ENCODE data around the gene ZNF524. TPM values are rescaled to one million over a fixed set of nuclear protein-coding genes. Genes with fewer than 3 reads are reported as not detected.

Gene ZNF524
- total and polyA plus RNA-seq, 2 experiments from 2014 or later: 17.3 to 29.1 TPM

DNA sequence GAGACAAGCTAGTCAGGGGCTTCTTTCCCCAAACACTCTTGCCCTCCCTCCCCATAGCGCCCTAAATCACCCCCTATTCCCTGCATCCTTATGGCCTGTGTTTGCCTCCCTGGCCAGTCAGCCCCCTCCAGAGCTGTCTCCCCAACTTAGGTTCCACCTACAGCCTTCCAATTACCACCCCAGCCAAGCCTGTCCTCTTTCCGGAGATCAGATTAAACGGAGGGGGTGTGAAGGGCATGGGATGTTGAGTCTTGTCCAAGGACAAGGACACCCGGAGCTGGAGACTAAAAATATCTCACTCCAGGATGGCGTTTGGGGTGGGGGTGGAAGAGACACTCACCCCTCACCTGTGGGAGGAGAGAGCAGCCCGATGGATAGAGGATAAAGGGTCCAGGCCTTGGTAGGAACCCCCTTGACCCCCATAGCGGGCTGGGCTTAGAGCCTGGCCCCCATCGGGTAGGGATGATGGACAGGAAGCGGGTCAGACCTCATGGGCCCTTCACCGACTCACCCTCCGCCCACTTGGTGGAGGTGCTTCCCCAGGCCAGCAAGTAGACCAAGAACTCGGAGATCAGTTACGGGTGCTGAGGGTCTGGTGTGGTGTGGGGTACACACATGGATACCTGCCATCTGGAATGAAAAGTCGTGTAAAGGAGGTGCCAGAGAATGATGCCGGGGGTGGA lies 11.4 kb downstream of the ZNF524 start:
- peaks cover 14% of the 10 kb centered on the region for H3K4me1 ChIP-seq (ENCODE audit: low read depth)
- DNase-seq (ENCODE audit: low read depth in 1 of 2, low spot score in 1 of 2): no peak
- H3K9me3 ChIP-seq (ENCODE audit: low read depth): no peaks in the 10 kb centered on the region
- TF ChIP-seq, protein P1, sequence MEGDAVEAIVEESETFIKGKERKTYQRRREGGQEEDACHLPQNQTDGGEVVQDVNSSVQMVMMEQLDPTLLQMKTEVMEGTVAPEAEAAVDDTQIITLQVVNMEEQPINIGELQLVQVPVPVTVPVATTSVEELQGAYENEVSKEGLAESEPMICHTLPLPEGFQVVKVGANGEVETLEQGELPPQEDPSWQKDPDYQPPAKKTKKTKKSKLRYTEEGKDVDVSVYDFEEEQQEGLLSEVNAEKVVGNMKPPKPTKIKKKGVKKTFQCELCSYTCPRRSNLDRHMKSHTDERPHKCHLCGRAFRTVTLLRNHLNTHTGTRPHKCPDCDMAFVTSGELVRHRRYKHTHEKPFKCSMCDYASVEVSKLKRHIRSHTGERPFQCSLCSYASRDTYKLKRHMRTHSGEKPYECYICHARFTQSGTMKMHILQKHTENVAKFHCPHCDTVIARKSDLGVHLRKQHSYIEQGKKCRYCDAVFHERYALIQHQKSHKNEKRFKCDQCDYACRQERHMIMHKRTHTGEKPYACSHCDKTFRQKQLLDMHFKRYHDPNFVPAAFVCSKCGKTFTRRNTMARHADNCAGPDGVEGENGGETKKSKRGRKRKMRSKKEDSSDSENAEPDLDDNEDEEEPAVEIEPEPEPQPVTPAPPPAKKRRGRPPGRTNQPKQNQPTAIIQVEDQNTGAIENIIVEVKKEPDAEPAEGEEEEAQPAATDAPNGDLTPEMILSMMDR (IDR thresholded peaks at IDR 0.05; ENCODE audit: low read depth, low read length): no peak
- peaks cover 8% of the 10 kb centered on the region for H3K36me3 ChIP-seq
- H3K27ac ChIP-seq: peak overlapping the region; percentile 85
- no peaks in the 10 kb centered on the region for H3K27me3 ChIP-seq
- no peak overlapping the region for H3K4me3 ChIP-seq

DNA sequence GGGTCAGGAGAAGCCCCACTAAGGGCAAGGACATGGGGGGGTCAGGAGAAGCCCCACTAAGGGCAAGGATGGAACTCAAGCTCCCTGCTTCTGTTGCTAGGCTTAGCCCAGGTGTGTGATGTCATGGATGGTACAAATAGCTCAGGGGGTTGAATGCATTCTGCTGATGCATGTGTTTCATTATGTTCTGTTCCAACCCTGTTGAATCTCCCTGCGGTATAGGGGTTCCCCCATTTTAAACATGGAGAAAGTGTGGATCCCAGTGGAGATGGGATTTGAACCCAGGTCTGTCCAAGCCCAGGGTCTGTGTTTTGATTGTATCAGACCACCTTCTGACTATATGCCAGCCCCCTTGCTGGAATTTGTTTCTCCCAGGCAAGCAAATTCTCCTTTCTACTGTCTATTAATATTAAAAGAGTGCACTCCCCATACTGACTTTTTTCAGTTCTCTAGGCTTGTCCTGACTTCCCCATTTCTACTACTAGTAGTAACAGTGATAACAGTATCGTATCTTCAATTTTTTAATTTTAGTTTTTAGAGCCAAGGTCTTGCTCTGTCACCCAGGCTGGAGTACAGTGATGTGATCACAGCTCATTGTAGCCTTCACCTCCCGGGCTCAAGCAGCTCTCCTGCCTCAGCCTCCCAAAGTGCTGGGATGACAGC lies 12.0 kb downstream of the ZNF524 start:
- peaks cover 14% of the 10 kb centered on the region for H3K36me3 ChIP-seq
- H3K4me3 ChIP-seq: no peak overlapping the region
- peak overlapping the region; percentile 53 for H3K27ac ChIP-seq
- no peaks in the 10 kb centered on the region for H3K9me3 ChIP-seq (ENCODE audit: low read depth)
- DNase-seq (ENCODE audit: low read depth in 1 of 2, low spot score in 1 of 2): no peak
- TF ChIP-seq, protein P1 (IDR thresholded peaks at IDR 0.05; ENCODE audit: low read depth, low read length): no peak
- peaks cover 10% of the 10 kb centered on the region for H3K4me1 ChIP-seq (ENCODE audit: low read depth)
- no peaks in the 10 kb centered on the region for H3K27me3 ChIP-seq

DNA sequence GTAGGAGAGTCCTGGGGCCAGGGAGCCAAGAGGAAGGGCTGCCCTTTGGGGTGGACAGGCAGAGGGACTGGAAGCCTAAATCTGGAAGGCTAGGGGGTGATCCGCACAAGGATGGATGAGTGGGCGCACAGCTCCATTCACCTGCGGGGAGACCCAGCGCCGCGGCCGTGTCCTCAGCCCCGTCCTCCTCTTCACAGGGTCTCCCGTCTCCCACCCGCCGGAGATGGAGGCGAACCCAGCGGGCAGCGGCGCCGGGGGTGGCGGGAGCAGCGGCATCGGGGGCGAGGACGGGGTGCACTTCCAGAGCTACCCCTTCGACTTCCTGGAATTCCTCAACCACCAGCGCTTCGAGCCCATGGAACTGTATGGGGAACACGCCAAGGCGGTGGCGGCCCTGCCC lies 13.3 kb downstream of the ZNF524 start:
- no peak for DNase-seq (ENCODE audit: low read depth in 1 of 2, low spot score in 1 of 2)
- TF ChIP-seq, protein P1 (IDR thresholded peaks at IDR 0.05; ENCODE audit: low read depth, low read length): no peak
- Histone ChIP-seq H3K4me1 (ENCODE audit: low read depth) (peaks cover 10% of the 10 kb centered on the region), H3K9me3 (ENCODE audit: low read depth) (no peaks in the 10 kb centered on the region), H3K27ac (peak overlapping the region; percentile 34), H3K4me3 (no peak overlapping the region), H3K36me3 (peaks cover 19% of the 10 kb centered on the region), H3K27me3 (no peaks in the 10 kb centered on the region)

DNA sequence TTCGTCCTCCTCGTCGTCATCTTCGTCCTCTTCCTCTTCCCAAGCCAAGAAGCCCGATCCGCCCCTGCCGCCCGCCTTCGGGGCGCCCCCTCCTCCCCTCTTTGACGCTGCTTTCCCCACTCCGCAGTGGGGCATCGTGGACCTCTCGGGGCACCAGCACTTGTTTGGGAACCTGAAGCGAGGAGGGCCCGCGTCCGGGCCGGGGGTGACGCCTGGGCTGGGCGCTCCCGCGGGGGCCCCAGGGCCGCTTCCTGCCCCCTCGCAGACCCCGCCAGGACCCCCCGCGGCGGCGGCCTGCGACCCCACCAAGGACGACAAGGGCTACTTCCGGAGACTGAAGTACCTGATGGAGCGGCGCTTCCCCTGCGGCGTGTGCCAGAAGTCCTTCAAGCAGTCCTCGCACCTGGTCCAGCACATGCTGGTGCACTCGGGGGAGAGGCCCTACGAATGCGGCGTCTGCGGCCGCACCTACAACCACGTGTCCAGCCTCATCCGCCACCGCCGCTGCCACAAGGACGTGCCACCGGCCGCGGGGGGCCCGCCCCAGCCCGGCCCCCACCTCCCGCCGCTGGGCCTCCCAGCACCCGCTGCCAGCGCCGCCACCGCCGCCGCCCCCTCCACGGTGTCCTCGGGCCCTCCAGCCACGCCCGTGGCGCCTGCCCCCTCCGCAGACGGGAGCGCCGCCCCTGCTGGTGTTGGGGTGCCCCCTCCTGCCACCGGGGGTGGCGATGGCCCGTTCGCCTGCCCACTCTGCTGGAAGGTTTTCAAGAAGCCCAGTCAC lies 14.0 kb downstream of the ZNF524 start:
- H3K27me3 ChIP-seq: no peaks in the 10 kb centered on the region
- H3K4me3 ChIP-seq: no peak overlapping the region
- H3K9me3 ChIP-seq (ENCODE audit: low read depth): no peaks in the 10 kb centered on the region
- TF ChIP-seq, protein P1 (IDR thresholded peaks at IDR 0.05; ENCODE audit: low read depth, low read length): no peak
- no peak overlapping the region for H3K27ac ChIP-seq
- DNase-seq (ENCODE audit: low read depth in 1 of 2, low spot score in 1 of 2): no peak
- H3K36me3 ChIP-seq: peaks cover 19% of the 10 kb centered on the region
- peaks cover 10% of the 10 kb centered on the region for H3K4me1 ChIP-seq (ENCODE audit: low read depth)

DNA sequence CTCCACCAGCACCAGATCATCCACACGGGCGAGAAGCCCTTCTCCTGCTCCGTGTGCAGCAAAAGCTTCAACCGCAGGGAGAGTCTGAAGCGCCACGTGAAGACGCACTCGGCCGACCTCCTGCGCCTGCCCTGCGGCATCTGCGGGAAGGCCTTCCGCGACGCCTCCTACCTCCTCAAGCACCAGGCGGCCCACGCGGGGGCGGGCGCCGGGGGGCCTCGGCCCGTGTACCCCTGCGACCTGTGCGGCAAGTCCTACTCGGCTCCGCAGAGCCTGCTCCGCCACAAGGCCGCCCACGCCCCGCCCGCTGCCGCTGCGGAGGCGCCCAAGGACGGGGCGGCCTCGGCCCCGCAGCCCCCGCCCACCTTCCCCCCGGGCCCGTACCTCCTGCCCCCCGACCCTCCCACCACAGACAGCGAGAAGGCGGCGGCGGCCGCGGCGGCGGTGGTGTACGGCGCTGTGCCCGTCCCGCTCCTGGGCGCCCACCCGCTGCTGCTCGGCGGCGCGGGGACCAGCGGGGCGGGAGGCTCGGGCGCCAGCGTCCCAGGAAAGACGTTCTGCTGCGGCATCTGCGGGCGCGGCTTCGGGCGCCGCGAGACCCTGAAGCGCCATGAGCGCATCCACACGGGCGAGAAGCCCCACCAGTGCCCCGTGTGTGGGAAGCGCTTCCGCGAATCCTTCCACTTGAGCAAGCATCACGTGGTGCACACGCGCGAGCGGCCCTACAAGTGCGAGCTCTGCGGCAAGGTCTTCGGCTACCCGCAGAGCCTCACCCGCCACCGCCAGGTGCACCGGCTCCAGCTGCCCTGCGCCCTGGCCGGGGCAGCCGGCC lies 14.8 kb downstream of the ZNF524 start:
- peaks cover 10% of the 10 kb centered on the region for H3K4me1 ChIP-seq (ENCODE audit: low read depth)
- DNase-seq (ENCODE audit: low read depth in 1 of 2, low spot score in 1 of 2): no peak
- H3K4me3 ChIP-seq: no peak overlapping the region
- H3K9me3 ChIP-seq (ENCODE audit: low read depth): no peaks in the 10 kb centered on the region
- TF ChIP-seq, protein P1 (IDR thresholded peaks at IDR 0.05; ENCODE audit: low read depth, low read length): no peak
- no peak overlapping the region for H3K27ac ChIP-seq
- H3K36me3 ChIP-seq: peaks cover 19% of the 10 kb centered on the region
- no peaks in the 10 kb centered on the region for H3K27me3 ChIP-seq

Measured in cardiac muscle cell (in vitro differentiated cells and primary cell).